ENCODE results near the gene SPINK1. TPM values are rescaled to one million over a fixed set of nuclear protein-coding genes. Genes with fewer than 3 reads are reported as not detected.

The SPINK1 gene, protein sequence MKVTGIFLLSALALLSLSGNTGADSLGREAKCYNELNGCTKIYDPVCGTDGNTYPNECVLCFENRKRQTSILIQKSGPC
- 0.09 TPM in 1 of 2 replicates, not detected in the other for total RNA-seq

DNA sequence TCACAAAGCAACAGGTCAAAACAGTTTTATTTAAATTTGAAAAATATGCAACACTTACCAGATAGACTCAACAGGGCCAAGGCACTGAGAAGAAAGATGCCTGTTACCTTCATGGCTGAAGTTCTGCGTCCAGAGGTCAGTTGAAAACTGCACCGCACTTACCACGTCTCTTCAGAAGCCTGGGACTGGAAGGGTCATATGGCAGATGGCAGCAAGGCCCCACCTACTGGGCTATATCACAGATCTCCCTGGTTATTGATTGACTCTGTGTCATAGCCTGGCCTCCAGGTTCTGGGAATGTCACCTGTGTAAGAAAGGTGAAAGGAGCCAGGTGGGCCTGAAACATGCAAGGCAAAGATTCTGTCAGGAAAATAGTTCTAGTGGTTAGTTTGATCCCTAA, at the start of gene SPINK1:
Gene SPINK1, minus strand, starts transcription at position 207 of the 400 bp plus-strand sequence. Its CDS starts 94 bp downstream, at position 113.

DNA sequence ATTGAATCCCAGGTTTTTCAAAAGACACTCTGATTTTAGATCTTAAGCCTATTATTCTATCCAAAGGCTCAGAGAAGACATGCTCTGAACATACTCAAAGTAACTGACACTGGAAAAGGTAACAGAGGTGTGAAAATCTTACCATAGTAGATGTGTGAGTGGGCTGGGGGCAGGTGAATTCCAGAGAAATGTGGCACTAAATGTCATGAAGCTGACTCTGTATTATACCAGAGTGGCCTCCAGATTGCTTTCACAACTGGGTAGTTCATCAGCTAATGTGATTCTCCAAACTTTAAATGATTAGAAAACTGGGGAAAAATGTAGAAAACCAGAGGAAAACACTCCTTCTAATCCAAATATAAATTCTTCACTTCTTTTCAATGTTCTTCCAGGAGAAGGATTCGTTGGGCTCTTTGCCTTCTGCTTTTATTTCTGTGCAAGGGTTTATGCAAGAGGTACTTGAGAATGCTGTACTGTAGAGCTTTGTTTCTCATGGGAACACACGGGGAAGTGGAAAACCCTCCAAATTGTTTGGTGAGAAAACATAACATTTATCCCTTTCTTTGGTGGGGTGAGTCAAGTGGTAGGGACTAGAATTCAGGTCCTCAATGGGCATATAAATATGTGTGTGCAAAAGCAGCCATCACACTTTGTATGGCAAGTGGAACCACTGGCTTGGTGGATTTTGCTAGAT, 46.7 kb upstream of the SPINK1 start, which contains the start of gene SCGB3A2:
Gene SCGB3A2, plus strand, starts transcription at position 646 of the 694 bp plus-strand sequence. CDS start 93 bp downstream, outside the sequence.

DNA sequence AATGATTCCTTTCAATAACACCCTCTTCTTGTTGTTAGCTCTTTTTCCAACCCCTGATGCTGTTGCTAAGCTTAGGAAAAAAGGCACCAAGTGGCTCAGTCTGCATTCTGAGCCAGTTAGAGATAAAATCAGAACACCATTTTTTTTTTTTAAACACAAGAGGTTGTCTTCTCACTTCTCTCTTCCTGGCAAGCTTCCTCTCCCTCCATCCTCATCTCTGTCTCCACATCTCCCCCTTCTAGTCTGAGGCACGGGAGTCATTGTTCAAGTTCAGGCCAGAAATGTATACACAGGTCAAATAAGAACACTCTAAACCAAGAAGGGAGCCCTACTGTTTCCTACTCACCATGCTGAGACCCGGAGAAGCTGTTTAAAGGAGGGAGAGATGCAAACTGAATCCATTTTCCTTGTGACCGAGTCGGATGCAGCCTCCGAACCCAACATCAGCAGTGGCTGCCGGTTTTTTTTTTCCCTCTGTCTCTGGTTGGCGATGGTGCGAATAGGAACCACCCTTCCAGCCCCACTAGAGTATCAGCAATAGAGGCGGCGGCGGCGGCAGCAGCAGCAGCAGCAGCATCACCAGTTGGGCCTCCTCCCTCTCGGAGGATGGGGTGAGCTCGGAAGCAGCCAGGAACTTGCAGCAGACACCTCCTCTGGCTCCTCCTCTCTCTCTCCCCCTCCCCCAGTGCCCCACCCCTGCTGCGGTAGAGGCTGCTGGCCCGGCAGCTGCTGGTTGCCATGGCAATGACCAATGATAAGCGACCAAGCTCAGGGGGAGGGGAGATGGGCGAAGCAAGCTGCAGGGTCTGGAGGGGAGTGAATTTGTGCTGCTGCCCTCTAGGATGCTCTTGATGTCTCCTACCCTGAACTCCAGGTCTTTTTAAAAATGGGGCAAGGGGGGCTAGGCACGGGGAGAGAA, 49.1 kb downstream of the SPINK1 start, which contains the start of gene JAKMIP2:
Gene JAKMIP2, minus strand, starts transcription at position 619 of the 919 bp plus-strand sequence. CDS start 110,922 bp downstream, outside the sequence.

Other genes with a start within 250 kb of the SPINK1 start
- gene JAKMIP2, start 48.9 kb downstream of the SPINK1 start, total RNA-seq: 0.09 TPM in 1 of 2 replicates, not detected in the other
- not detected in 2 replicates for gene SCGB3A2, start 47.0 kb upstream of the SPINK1 start, total RNA-seq
- gene C5orf46, start 74.9 kb upstream of the SPINK1 start, total RNA-seq: 0.18 and 22.4 TPM in 2 replicates
- 0.09 TPM in 1 of 2 replicates, not detected in the other for gene SPINK5, start 232.3 kb upstream of the SPINK1 start, total RNA-seq

All from endothelial cell of coronary artery (primary cell).